Liver (tissue), 9 donors: Measurements from ENCODE around the gene GALNT9. TPM values are rescaled to one million over a fixed set of nuclear protein-coding genes. Genes with fewer than 3 reads are reported as not detected.

Source experiments
- DNase-seq: peaks from one replicate; pipeline ENCODE4 v3.0.0-alpha.2; 2017; ENCODE audit warnings: low spot score
- H3K27ac ChIP-seq, 2 donors: one replicate each; pipeline ENCODE4 v1.7.0; 2013; ENCODE audit warnings: inconsistent platforms in 2 of 2, low read length in 2 of 2, control low read depth in 1 of 2, low read depth in 1 of 2, mild to moderate bottlenecking in 1 of 2
- H3K27me3 ChIP-seq, 4 donors: one replicate each; pipeline versions ENCODE4 v1.6.1 to v1.7.0; 2013; ENCODE audit warnings: low read length in 3 of 4, inconsistent platforms in 1 of 4, mild to moderate bottlenecking in 1 of 4, moderate library complexity in 1 of 4; ENCODE audit not compliant: control insufficient read depth in 4 of 4, insufficient read depth in 4 of 4
- H3K36me3 ChIP-seq, 4 donors: one replicate each; pipeline versions ENCODE4 v1.6.1 to v1.7.0; 2013; ENCODE audit warnings: low read length in 3 of 4, mild to moderate bottlenecking in 3 of 4, low read depth in 1 of 4, moderate library complexity in 1 of 4; ENCODE audit not compliant: control insufficient read depth in 4 of 4, insufficient read depth in 3 of 4
- H3K4me1 ChIP-seq, 4 donors: one replicate each; pipeline versions ENCODE4 v1.6.1 to v1.7.0; 2013; ENCODE audit warnings: low read length in 3 of 4, mild to moderate bottlenecking in 3 of 4, moderate library complexity in 1 of 4; ENCODE audit not compliant: control insufficient read depth in 4 of 4, insufficient read depth in 4 of 4
- H3K4me3 ChIP-seq, 3 donors: one replicate each; pipeline versions ENCODE4 v1.6.1 to v1.7.0; 2013; ENCODE audit warnings: low read length in 3 of 3, control low read depth in 1 of 3, low read depth in 1 of 3, mild to moderate bottlenecking in 1 of 3
- H3K9ac ChIP-seq, 2 donors: one replicate each; pipeline ENCODE4 v1.7.0; 2013; ENCODE audit warnings: low read length in 2 of 2, mild to moderate bottlenecking in 2 of 2, moderate library complexity in 2 of 2, control low read depth in 1 of 2, low read depth in 1 of 2
- H3K9me3 ChIP-seq, 4 donors: one replicate each; pipeline versions ENCODE4 v1.6.1 to v1.7.0; 2013; ENCODE audit warnings: low read length in 3 of 4; ENCODE audit not compliant: control insufficient read depth in 4 of 4
- EGR1 ChIP-seq, 2 donors: IDR thresholded peaks; 2 replicates each; pipeline ENCODE4 v1.6.1; 2016 to 2018; ENCODE audit warnings: antibody characterized with exemption in 2 of 2, low read depth in 2 of 2
- FOXA1 ChIP-seq: IDR thresholded peaks from 2 replicates; pipeline ENCODE4 v1.6.1; 2016; ENCODE audit warnings: antibody characterized with exemption
- FOXA2 ChIP-seq: IDR thresholded peaks from 2 replicates; pipeline ENCODE4 v1.6.1; 2016; ENCODE audit warnings: antibody characterized with exemption
- GABPA ChIP-seq, 2 donors: IDR thresholded peaks in 1 of 2; conservative IDR thresholded peaks in 1 of 2; 2 replicates each; pipeline ENCODE4 v1.6.1; 2016; ENCODE audit warnings: antibody characterized with exemption in 2 of 2, mild to moderate bottlenecking in 1 of 2, moderate library complexity in 1 of 2
- HNF4A ChIP-seq, 2 donors: conservative IDR thresholded peaks; 2 replicates each; pipeline ENCODE4 v1.6.1; 2016; ENCODE audit warnings: antibody characterized with exemption in 2 of 2, mild to moderate bottlenecking in 2 of 2
- HNF4G ChIP-seq: IDR thresholded peaks from 2 replicates; pipeline ENCODE4 v1.6.1; 2016; ENCODE audit warnings: antibody characterized with exemption
- JUND ChIP-seq, 2 donors: IDR thresholded peaks; 2 replicates each; pipeline ENCODE4 v1.6.1; 2016; ENCODE audit warnings: antibody characterized with exemption in 2 of 2
- NR2F2 ChIP-seq: IDR thresholded peaks from 2 replicates; pipeline ENCODE4 v1.6.1; 2016; ENCODE audit warnings: antibody characterized with exemption
- RAD21 ChIP-seq, 2 donors: IDR thresholded peaks; 2 replicates each; pipeline ENCODE4 v1.6.1; 2016; ENCODE audit warnings: antibody characterized with exemption in 2 of 2, mild to moderate bottlenecking in 2 of 2
- RXRA ChIP-seq, 2 donors: IDR thresholded peaks; 2 replicates each; pipeline ENCODE4 v1.6.1; 2017 to 2018; ENCODE audit warnings: antibody characterized with exemption in 2 of 2, mild to moderate bottlenecking in 1 of 2
- SP1 ChIP-seq: IDR thresholded peaks from 2 replicates; pipeline ENCODE4 v1.6.1; 2018; ENCODE audit warnings: antibody characterized with exemption, mild to moderate bottlenecking
- TAF1 ChIP-seq: conservative IDR thresholded peaks from 2 replicates; pipeline ENCODE4 v1.6.1; 2016; ENCODE audit warnings: antibody characterized with exemption, mild to moderate bottlenecking
- YY1 ChIP-seq: IDR thresholded peaks from 2 replicates; pipeline ENCODE4 v1.6.1; 2016; ENCODE audit warnings: antibody characterized with exemption, mild to moderate bottlenecking
- WGBS: extraction: QIAGEN DNeasy Blood & Tissue Kit; methylation state at CpG from one replicate; pipeline ENCODE4 v1.1.7; 2013; 5-methylcytosine and 5-hydroxymethylcytosine counted together
- polyA plus RNA-seq, 2 donors: library from polyadenylated mRNA; stranded (reverse) in 1 of 2; unstranded in 1 of 2; fragments of 200-250 nt in 1 of 2; fragments of >200 nt in 1 of 2; fragmentation: Nextera tagmentation in 1 of 2; extraction: Ambion mirVana in 1 of 2; gene quantifications; one replicate each; pipeline versions ENCODE4 v1.2.1 to v1.2.3, GENCODE V29; 2013 to 2015
- total RNA-seq, 2 donors: library from RNA; depleted of rRNA; stranded (reverse); fragments of >200 nt; gene quantifications; one replicate each; pipeline ENCODE4 v1.2.3, GENCODE V29; 2014
- TF ChIP-seq, protein P1 (sequence below): IDR thresholded peaks from 2 replicates; pipeline ENCODE4 v1.6.1; 2016; ENCODE audit warnings: antibody characterized with exemption, mild to moderate bottlenecking
- TF ChIP-seq, protein P2 (sequence below): IDR thresholded peaks from 2 replicates; pipeline ENCODE4 v1.6.1; 2016; ENCODE audit warnings: antibody characterized with exemption
- TF ChIP-seq, protein P3 (sequence below): fragments of 150-350 bp; IDR thresholded peaks from 2 replicates; pipeline ENCODE4 v1.5.1; 2017; ENCODE audit warnings: improper control_type of control experiment, low read depth, low read length; ENCODE audit not compliant: missing input control
- TF ChIP-seq, protein P4 (sequence below): IDR thresholded peaks from 2 replicates; pipeline ENCODE4 v1.6.1; 2016; ENCODE audit warnings: antibody characterized with exemption
- TF ChIP-seq, protein P5 (sequence below): IDR thresholded peaks from 2 replicates; pipeline ENCODE4 v1.6.1; 2016; ENCODE audit warnings: antibody characterized with exemption
- donor health status: healthy.
- donor health status: healthy.
- donor health status: healthy.
- donor health status: healthy.
- donor health status: healthy.

GALNT9 gene
- total and polyA plus RNA-seq, 4 donors = 0.05 to 0.25 (median 0.09) TPM; not detected in 1

DNA sequence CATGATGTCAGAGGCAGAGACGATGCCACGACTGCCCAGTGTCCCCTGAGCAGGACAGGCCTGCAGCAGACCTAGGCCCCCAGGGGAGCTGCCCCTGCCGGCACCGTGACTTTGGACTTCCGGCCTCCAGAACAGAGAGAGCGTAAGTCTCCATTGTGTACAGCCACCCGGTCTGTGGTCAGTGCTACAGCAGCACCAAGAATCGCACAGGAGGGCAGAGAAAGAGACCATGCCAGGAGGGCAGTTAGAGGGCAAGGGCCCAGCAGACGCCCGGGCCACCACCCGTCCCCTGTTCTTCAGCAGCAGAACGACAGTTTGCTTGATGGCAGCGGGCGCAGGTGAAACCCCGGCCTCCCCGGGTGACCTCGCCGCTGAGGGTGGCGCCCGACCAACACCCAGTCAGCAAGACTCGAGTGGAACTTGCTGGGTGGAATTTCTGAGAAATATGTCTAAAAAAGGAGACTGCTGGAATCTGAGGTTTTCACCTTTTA is 19.7 kb downstream of the GALNT9 start:
- H3K36me3 ChIP-seq = no peaks in the 10 kb centered on the region
- H3K9me3 ChIP-seq = peaks cover 4 to 9% (median 7%) of the 10 kb centered on the region in 4 donors
- H3K27me3 ChIP-seq = no peaks in the 10 kb centered on the region
- TF ChIP-seq JUND (IDR thresholded peaks at IDR 0.05) = no peak
- TF ChIP-seq YY1 = no peak
- no peak for TF ChIP-seq TAF1
- no peak for TF ChIP-seq FOXA1
- no peak for TF ChIP-seq FOXA2
- TF ChIP-seq, protein P1, sequence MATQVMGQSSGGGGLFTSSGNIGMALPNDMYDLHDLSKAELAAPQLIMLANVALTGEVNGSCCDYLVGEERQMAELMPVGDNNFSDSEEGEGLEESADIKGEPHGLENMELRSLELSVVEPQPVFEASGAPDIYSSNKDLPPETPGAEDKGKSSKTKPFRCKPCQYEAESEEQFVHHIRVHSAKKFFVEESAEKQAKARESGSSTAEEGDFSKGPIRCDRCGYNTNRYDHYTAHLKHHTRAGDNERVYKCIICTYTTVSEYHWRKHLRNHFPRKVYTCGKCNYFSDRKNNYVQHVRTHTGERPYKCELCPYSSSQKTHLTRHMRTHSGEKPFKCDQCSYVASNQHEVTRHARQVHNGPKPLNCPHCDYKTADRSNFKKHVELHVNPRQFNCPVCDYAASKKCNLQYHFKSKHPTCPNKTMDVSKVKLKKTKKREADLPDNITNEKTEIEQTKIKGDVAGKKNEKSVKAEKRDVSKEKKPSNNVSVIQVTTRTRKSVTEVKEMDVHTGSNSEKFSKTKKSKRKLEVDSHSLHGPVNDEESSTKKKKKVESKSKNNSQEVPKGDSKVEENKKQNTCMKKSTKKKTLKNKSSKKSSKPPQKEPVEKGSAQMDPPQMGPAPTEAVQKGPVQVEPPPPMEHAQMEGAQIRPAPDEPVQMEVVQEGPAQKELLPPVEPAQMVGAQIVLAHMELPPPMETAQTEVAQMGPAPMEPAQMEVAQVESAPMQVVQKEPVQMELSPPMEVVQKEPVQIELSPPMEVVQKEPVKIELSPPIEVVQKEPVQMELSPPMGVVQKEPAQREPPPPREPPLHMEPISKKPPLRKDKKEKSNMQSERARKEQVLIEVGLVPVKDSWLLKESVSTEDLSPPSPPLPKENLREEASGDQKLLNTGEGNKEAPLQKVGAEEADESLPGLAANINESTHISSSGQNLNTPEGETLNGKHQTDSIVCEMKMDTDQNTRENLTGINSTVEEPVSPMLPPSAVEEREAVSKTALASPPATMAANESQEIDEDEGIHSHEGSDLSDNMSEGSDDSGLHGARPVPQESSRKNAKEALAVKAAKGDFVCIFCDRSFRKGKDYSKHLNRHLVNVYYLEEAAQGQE = no peak
- TF ChIP-seq, protein P2, sequence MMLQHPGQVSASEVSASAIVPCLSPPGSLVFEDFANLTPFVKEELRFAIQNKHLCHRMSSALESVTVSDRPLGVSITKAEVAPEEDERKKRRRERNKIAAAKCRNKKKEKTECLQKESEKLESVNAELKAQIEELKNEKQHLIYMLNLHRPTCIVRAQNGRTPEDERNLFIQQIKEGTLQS = no peak
- TF ChIP-seq SP1 = no peak
- no peak for TF ChIP-seq NR2F2
- no peak for TF ChIP-seq HNF4A (conservative IDR thresholded peaks at IDR 0.05)
- TF ChIP-seq, protein P3, sequence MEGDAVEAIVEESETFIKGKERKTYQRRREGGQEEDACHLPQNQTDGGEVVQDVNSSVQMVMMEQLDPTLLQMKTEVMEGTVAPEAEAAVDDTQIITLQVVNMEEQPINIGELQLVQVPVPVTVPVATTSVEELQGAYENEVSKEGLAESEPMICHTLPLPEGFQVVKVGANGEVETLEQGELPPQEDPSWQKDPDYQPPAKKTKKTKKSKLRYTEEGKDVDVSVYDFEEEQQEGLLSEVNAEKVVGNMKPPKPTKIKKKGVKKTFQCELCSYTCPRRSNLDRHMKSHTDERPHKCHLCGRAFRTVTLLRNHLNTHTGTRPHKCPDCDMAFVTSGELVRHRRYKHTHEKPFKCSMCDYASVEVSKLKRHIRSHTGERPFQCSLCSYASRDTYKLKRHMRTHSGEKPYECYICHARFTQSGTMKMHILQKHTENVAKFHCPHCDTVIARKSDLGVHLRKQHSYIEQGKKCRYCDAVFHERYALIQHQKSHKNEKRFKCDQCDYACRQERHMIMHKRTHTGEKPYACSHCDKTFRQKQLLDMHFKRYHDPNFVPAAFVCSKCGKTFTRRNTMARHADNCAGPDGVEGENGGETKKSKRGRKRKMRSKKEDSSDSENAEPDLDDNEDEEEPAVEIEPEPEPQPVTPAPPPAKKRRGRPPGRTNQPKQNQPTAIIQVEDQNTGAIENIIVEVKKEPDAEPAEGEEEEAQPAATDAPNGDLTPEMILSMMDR = no peak
- no peak for TF ChIP-seq RAD21 (IDR thresholded peaks at IDR 0.05)
- TF ChIP-seq RXRA (IDR thresholded peaks at IDR 0.05) = no peak
- TF ChIP-seq, protein P4, sequence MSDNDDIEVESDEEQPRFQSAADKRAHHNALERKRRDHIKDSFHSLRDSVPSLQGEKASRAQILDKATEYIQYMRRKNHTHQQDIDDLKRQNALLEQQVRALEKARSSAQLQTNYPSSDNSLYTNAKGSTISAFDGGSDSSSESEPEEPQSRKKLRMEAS = no peak
- TF ChIP-seq EGR1 (IDR thresholded peaks at IDR 0.05; ENCODE audit: low read depth in 2 of 2) = no peak
- no peak for TF ChIP-seq HNF4G
- no peak for TF ChIP-seq GABPA (IDR thresholded peaks at IDR 0.05 in 1 of 2, conservative IDR thresholded peaks at IDR 0.05 in 1 of 2)
- TF ChIP-seq, protein P5, sequence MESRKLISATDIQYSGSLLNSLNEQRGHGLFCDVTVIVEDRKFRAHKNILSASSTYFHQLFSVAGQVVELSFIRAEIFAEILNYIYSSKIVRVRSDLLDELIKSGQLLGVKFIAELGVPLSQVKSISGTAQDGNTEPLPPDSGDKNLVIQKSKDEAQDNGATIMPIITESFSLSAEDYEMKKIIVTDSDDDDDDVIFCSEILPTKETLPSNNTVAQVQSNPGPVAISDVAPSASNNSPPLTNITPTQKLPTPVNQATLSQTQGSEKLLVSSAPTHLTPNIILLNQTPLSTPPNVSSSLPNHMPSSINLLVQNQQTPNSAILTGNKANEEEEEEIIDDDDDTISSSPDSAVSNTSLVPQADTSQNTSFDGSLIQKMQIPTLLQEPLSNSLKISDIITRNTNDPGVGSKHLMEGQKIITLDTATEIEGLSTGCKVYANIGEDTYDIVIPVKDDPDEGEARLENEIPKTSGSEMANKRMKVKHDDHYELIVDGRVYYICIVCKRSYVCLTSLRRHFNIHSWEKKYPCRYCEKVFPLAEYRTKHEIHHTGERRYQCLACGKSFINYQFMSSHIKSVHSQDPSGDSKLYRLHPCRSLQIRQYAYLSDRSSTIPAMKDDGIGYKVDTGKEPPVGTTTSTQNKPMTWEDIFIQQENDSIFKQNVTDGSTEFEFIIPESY = no peak
- 89% methylated on average over 21 of the region's 21 CpGs for WGBS
- H3K4me3 ChIP-seq = no peak overlapping the region
- no peak overlapping the region for H3K27ac ChIP-seq
- no peak for DNase-seq
- no peak overlapping the region for H3K9ac ChIP-seq
- H3K4me1 ChIP-seq = no peaks in the 10 kb centered on the region
